GM10266 (cell line): ENCODE measurements around the gene COMTD1.

Source experiments
- DNase-seq: peaks from one replicate; pipeline ENCODE4 v3.0.0; 2012; ENCODE audit errors: extremely low spot score
- CTCF ChIP-seq: IDR thresholded peaks from 2 replicates; pipeline ENCODE4 v1.5.1; 2012; ENCODE audit warnings: mild to moderate bottlenecking, low read depth; ENCODE audit not compliant: control insufficient read depth, insufficient read depth; ENCODE audit errors: missing control alignments

Gene COMTD1

GRCh38 chr10:75272896-75273295, 37.1 kb upstream of the COMTD1 start:
- no peak for DNase-seq
- no peak for TF ChIP-seq CTCF

- no peak for DNase-seq
- TF ChIP-seq CTCF: no peak
Observed at GRCh38 chr10:75272094-75272493, 36.3 kb upstream of the COMTD1 start.

- DNase-seq: no peak
- no peak for TF ChIP-seq CTCF
Observed at GRCh38 chr10:75269605-75270004, 33.8 kb upstream of the COMTD1 start.

- no peak for DNase-seq
- TF ChIP-seq CTCF: no peak
Observed at GRCh38 chr10:75266945-75267344, 31.2 kb upstream of the COMTD1 start.

GRCh38 chr10:75265856-75266255, 30.1 kb upstream of the COMTD1 start:
- TF ChIP-seq CTCF: no peak
- no peak for DNase-seq

GRCh38 chr10:75263806-75264205, 28.0 kb upstream of the COMTD1 start:
- no peak for DNase-seq
- no peak for TF ChIP-seq CTCF

- TF ChIP-seq CTCF: no peak
- no peak for DNase-seq
Observed at GRCh38 chr10:75261813-75262705, 26.3 kb upstream of the COMTD1 start.
